ENCODE measurements around the gene IL1R2.

The IL1R2 gene

GRCh38 chr2:101963198-101963597 lies 28.6 kb upstream of the IL1R2 start:
- no peak for TF ChIP-seq CTCF (IDR thresholded peaks at IDR 0.05; ENCODE audit: borderline replicate concordance, insufficient read depth, low read depth, low read length)
- no peak overlapping the region for H3K4me3 ChIP-seq (ENCODE audit: low read depth, low read length)

- TF ChIP-seq CTCF (IDR thresholded peaks at IDR 0.05; ENCODE audit: borderline replicate concordance, insufficient read depth, low read depth, low read length) = no peak
- H3K4me3 ChIP-seq (ENCODE audit: low read depth, low read length) = no peak overlapping the region
Measured at GRCh38 chr2:101967826-101968513, 23.8 kb upstream of the IL1R2 start.

- TF ChIP-seq CTCF (IDR thresholded peaks at IDR 0.05; ENCODE audit: borderline replicate concordance, insufficient read depth, low read depth, low read length) = no peak
- no peak overlapping the region for H3K4me3 ChIP-seq (ENCODE audit: low read depth, low read length)
Measured at GRCh38 chr2:101969723-101970122, 22.0 kb upstream of the IL1R2 start.

- H3K4me3 ChIP-seq (ENCODE audit: low read depth, low read length) = no peak overlapping the region
- TF ChIP-seq CTCF (IDR thresholded peaks at IDR 0.05; ENCODE audit: borderline replicate concordance, insufficient read depth, low read depth, low read length) = no peak
Measured at GRCh38 chr2:101970901-101971300, 20.9 kb upstream of the IL1R2 start.

GRCh38 chr2:101971836-101972235 lies 19.9 kb upstream of the IL1R2 start:
- no peak for TF ChIP-seq CTCF (IDR thresholded peaks at IDR 0.05; ENCODE audit: borderline replicate concordance, insufficient read depth, low read depth, low read length)
- no peak overlapping the region for H3K4me3 ChIP-seq (ENCODE audit: low read depth, low read length)

- no peak for TF ChIP-seq CTCF (IDR thresholded peaks at IDR 0.05; ENCODE audit: borderline replicate concordance, insufficient read depth, low read depth, low read length)
- H3K4me3 ChIP-seq (ENCODE audit: low read depth, low read length) = no peak overlapping the region
Measured at GRCh38 chr2:101972621-101973434, 18.9 kb upstream of the IL1R2 start.

GRCh38 chr2:101974663-101975062 lies 17.1 kb upstream of the IL1R2 start:
- TF ChIP-seq CTCF (IDR thresholded peaks at IDR 0.05; ENCODE audit: borderline replicate concordance, insufficient read depth, low read depth, low read length) = no peak
- H3K4me3 ChIP-seq (ENCODE audit: low read depth, low read length) = no peak overlapping the region
